ENCODE results near the gene CLASP2. TPM values are rescaled to one million over a fixed set of nuclear protein-coding genes. Genes with fewer than 3 reads are reported as not detected.

The CLASP2 gene
- total RNA-seq, 1 experiment from 2014 or later: 36.5 TPM

DNA sequence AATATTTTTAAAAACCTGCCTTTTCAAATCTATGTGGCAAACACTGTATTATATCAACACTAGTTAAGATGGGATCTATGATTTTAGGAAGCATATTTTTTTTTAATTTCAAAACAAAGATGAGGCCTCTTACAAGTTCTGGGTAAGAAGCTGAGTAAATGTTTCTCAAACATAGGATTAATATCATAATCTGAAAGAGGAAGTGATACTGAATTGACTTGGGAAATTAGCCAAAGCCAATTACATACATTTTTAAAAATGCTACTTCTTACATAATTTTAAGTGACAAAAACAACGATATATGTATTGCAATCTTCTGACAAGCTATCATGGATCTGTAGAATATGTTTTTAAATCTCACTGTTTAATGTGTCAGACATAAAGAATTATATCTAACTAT, 142.7 kb downstream of the CLASP2 start:
- no peaks in the 10 kb centered on the region for H3K79me2 ChIP-seq (ENCODE audit: low read depth)
- no peaks in the 10 kb centered on the region for H3K27me3 ChIP-seq (ENCODE audit: insufficient read depth, low read depth)
- no peak for DNase-seq
- ChIA-PET CTCF (no interaction called here), POLR2A (ENCODE audit: unreplicated experiment) (no interaction called here)
- peaks cover 11% of the 10 kb centered on the region; the same call in 1 of the 2 replicates for H3F3A ChIP-seq (ENCODE audit: insufficient read depth, low read depth)
- peaks cover 24% of the 10 kb centered on the region for H3K4me1 ChIP-seq (replicated peaks; ENCODE audit: insufficient read depth)
- no peak overlapping the region for H3K4me2 ChIP-seq
- no peak overlapping the region for H3K27ac ChIP-seq
- no peak overlapping the region for H3K4me3 ChIP-seq
- no peaks in the 10 kb centered on the region for H3K36me3 ChIP-seq (ENCODE audit: low read depth)
- H3K9me2 ChIP-seq (ENCODE audit: insufficient read depth): no peaks in the 10 kb centered on the region
- TF ChIP-seq CTCF (conservative IDR thresholded peaks at IDR 0.05) (no peak), EZH2 (IDR thresholded peaks at IDR 0.05; ENCODE audit: low read depth) (no peak)
- no peaks in the 10 kb centered on the region for H3K9me3 ChIP-seq (ENCODE audit: insufficient read depth, low read depth)
- H2AFZ ChIP-seq: no peak overlapping the region
- BruUV-seq (replicated peaks): no TSS peak
- intact Hi-C loops (cut with micrococcal nuclease; ENCODE audit: unreplicated experiment): no loop called here
- H4K20me1 ChIP-seq (ENCODE audit: insufficient read depth): no peaks in the 10 kb centered on the region

- BruUV-seq (replicated peaks): no TSS peak
- H3K9me3 ChIP-seq (ENCODE audit: insufficient read depth, low read depth): no peaks in the 10 kb centered on the region
Observed at GRCh38 chr3:33557829-33558228, 160.2 kb downstream of the CLASP2 start.

GRCh38 chr3:33557279-33557678, 160.8 kb downstream of the CLASP2 start:
- Histone ChIP-seq H3K27ac (no peak overlapping the region), H3K4me2 (no peak overlapping the region), H3K4me1 (replicated peaks; ENCODE audit: insufficient read depth) (no peaks in the 10 kb centered on the region), H3K9me2 (ENCODE audit: insufficient read depth) (no peaks in the 10 kb centered on the region), H3K9me3 (ENCODE audit: insufficient read depth, low read depth) (no peaks in the 10 kb centered on the region), H3F3A (ENCODE audit: insufficient read depth, low read depth) (no peaks in the 10 kb centered on the region), H3K79me2 (ENCODE audit: low read depth) (no peaks in the 10 kb centered on the region), H2AFZ (no peak overlapping the region), H3K36me3 (ENCODE audit: low read depth) (no peaks in the 10 kb centered on the region), H3K27me3 (ENCODE audit: insufficient read depth, low read depth) (no peaks in the 10 kb centered on the region), H4K20me1 (ENCODE audit: insufficient read depth) (no peaks in the 10 kb centered on the region), H3K4me3 (no peak overlapping the region)
- ChIA-PET POLR2A (ENCODE audit: unreplicated experiment) (no interaction called here), CTCF (no interaction called here)
- DNase-seq: no peak
- intact Hi-C loops (cut with micrococcal nuclease; ENCODE audit: unreplicated experiment): no loop called here
- TF ChIP-seq EZH2 (IDR thresholded peaks at IDR 0.05; ENCODE audit: low read depth) (no peak), CTCF (conservative IDR thresholded peaks at IDR 0.05) (no peak)
- BruUV-seq (replicated peaks): no TSS peak

More at GRCh38 chr3:33557829-33558228, 160.2 kb downstream of the CLASP2 start:
- intact Hi-C loops (cut with micrococcal nuclease; ENCODE audit: unreplicated experiment): no loop called here
- Histone ChIP-seq H3K4me1 (replicated peaks; ENCODE audit: insufficient read depth) (no peaks in the 10 kb centered on the region), H3K4me3 (no peak overlapping the region), H3F3A (ENCODE audit: insufficient read depth, low read depth) (no peaks in the 10 kb centered on the region), H3K36me3 (ENCODE audit: low read depth) (no peaks in the 10 kb centered on the region), H3K4me2 (no peak overlapping the region), H2AFZ (no peak overlapping the region), H3K79me2 (ENCODE audit: low read depth) (no peaks in the 10 kb centered on the region), H3K27me3 (ENCODE audit: insufficient read depth, low read depth) (no peaks in the 10 kb centered on the region), H3K27ac (no peak overlapping the region), H4K20me1 (ENCODE audit: insufficient read depth) (no peaks in the 10 kb centered on the region), H3K9me2 (ENCODE audit: insufficient read depth) (no peaks in the 10 kb centered on the region)
- POLR2A ChIA-PET (ENCODE audit: unreplicated experiment): no interaction called here
- no peak for DNase-seq
- TF ChIP-seq CTCF (conservative IDR thresholded peaks at IDR 0.05): no peak
- TF ChIP-seq EZH2 (IDR thresholded peaks at IDR 0.05; ENCODE audit: low read depth): no peak
- CTCF ChIA-PET: no interaction called here
